ENCODE data around the gene NELL2.

GRCh38 chr12:44464180-44464579 lies 411.9 kb downstream of the NELL2 start:
- no peak for TF ChIP-seq EP300 (IDR thresholded peaks at IDR 0.05)
- TF ChIP-seq CTCF (IDR thresholded peaks at IDR 0.05) = no peak

Data from suprapubic skin (tissue), 3 donors.